Measurements from ENCODE around the gene KDM4C. TPM values are rescaled to one million over a fixed set of nuclear protein-coding genes. Genes with fewer than 3 reads are reported as not detected.

Gene KDM4C
- total RNA-seq, 1 donor from 2014 or later, result 16.5 TPM

DNA sequence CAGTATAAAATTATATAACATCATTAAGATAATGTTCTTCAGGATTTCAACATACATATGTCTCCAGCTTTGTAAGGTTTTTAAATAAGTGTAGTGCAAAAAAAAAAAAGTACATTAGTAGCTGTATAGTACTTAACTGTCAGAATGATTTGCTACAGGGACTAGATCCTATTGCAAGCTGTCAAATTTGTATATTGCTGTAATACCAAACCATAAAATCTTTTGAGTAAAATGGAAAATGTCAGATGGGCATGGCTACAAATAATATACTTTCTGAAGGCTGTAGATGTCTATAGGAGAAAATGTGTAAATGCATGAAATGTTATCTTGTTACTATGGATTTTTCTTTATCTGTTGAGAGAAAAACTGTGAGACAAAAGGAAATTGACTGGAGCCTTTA is 298.5 kb downstream of the KDM4C start:
- Mint-ChIP-seq H3K36me3 (peaks cover 5% of the 10 kb centered on the region), H3K4me1 (ENCODE audit: unreplicated experiment) (peaks cover 26% of the 10 kb centered on the region), H3K27ac (no peak overlapping the region), H3K27me3 (peaks cover 4% of the 10 kb centered on the region), H3K9me3 (no peaks in the 10 kb centered on the region), H3K4me3 (no peak overlapping the region)
- no peak for DNase-seq (ENCODE audit: extremely low spot score, unreplicated experiment)
- TF ChIP-seq, protein P1, sequence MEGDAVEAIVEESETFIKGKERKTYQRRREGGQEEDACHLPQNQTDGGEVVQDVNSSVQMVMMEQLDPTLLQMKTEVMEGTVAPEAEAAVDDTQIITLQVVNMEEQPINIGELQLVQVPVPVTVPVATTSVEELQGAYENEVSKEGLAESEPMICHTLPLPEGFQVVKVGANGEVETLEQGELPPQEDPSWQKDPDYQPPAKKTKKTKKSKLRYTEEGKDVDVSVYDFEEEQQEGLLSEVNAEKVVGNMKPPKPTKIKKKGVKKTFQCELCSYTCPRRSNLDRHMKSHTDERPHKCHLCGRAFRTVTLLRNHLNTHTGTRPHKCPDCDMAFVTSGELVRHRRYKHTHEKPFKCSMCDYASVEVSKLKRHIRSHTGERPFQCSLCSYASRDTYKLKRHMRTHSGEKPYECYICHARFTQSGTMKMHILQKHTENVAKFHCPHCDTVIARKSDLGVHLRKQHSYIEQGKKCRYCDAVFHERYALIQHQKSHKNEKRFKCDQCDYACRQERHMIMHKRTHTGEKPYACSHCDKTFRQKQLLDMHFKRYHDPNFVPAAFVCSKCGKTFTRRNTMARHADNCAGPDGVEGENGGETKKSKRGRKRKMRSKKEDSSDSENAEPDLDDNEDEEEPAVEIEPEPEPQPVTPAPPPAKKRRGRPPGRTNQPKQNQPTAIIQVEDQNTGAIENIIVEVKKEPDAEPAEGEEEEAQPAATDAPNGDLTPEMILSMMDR (conservative IDR thresholded peaks at IDR 0.05), result no peak

DNA sequence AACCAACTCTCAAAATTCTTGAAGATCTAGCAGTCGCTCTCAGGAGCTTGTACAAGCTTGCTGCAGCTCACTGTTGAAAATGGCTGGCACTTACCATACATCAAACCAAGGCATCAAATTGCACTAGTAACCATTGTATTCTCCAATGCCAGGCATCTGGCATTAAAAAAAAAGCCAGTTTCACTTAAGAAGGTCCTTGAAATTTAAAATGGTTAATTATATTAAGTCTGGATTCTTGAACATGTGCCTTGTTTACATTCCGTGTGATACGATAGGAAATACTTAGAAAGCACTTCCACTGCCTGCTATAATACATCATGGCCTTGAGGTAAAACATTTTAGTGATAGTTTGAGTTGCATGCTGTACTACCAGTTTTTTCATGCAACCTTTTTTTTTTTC is 300.7 kb downstream of the KDM4C start:
- H3K4me1 Mint-ChIP-seq (ENCODE audit: unreplicated experiment), result peaks cover 16% of the 10 kb centered on the region
- TF ChIP-seq, protein P1 (conservative IDR thresholded peaks at IDR 0.05), result no peak
- peaks cover 5% of the 10 kb centered on the region for H3K36me3 Mint-ChIP-seq
- H3K9me3 Mint-ChIP-seq, result no peaks in the 10 kb centered on the region
- no peak overlapping the region for H3K27ac Mint-ChIP-seq
- no peak for DNase-seq (ENCODE audit: extremely low spot score, unreplicated experiment)
- H3K4me3 Mint-ChIP-seq, result no peak overlapping the region
- no peaks in the 10 kb centered on the region for H3K27me3 Mint-ChIP-seq

- TF ChIP-seq, protein P1 (conservative IDR thresholded peaks at IDR 0.05), result no peak
These were observed 309.4 kb downstream of the KDM4C start for GRCh38 chr9:7067169-7067568.

GRCh38 chr9:7071916-7072315 is 314.1 kb downstream of the KDM4C start:
- H3K27ac Mint-ChIP-seq, result no peak overlapping the region
- peaks cover 4% of the 10 kb centered on the region for H3K36me3 Mint-ChIP-seq
- no peaks in the 10 kb centered on the region for H3K27me3 Mint-ChIP-seq
- DNase-seq (ENCODE audit: extremely low spot score, unreplicated experiment), result no peak
- H3K4me1 Mint-ChIP-seq (ENCODE audit: unreplicated experiment), result no peaks in the 10 kb centered on the region
- no peaks in the 10 kb centered on the region for H3K9me3 Mint-ChIP-seq
- no peak overlapping the region for H3K4me3 Mint-ChIP-seq
- TF ChIP-seq, protein P1 (conservative IDR thresholded peaks at IDR 0.05), result no peak

More at GRCh38 chr9:7067169-7067568, 309.4 kb downstream of the KDM4C start:
- H3K36me3 Mint-ChIP-seq, result no peaks in the 10 kb centered on the region
- no peak overlapping the region for H3K4me3 Mint-ChIP-seq
- no peak overlapping the region for H3K27ac Mint-ChIP-seq
- DNase-seq (ENCODE audit: extremely low spot score, unreplicated experiment), result no peak
- H3K4me1 Mint-ChIP-seq (ENCODE audit: unreplicated experiment), result no peaks in the 10 kb centered on the region
- no peaks in the 10 kb centered on the region for H3K9me3 Mint-ChIP-seq
- H3K27me3 Mint-ChIP-seq, result no peaks in the 10 kb centered on the region

DNA sequence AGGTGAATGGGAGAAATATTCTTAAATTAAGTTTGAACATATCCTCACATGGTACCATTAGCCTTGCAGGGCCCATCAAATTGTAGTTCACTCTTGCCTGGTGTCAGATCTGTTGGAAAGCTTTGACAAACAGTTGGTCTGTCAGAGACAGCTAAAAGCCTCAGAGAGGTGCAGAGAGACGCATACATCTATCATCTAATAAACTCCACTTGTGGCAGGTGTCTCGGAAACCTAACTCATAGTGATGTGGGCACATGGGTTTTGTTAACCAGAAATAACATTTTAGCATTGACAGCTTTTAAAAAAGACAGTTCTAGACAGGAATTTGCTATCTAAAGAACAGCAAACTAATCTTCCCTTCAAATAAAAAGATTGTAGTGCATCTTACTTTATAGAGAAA is 315.9 kb downstream of the KDM4C start:
- peaks cover 4% of the 10 kb centered on the region for H3K36me3 Mint-ChIP-seq
- H3K27me3 Mint-ChIP-seq, result no peaks in the 10 kb centered on the region
- H3K4me3 Mint-ChIP-seq, result no peak overlapping the region
- no peak overlapping the region for H3K27ac Mint-ChIP-seq
- no peak for DNase-seq (ENCODE audit: extremely low spot score, unreplicated experiment)
- H3K4me1 Mint-ChIP-seq (ENCODE audit: unreplicated experiment), result no peaks in the 10 kb centered on the region
- TF ChIP-seq, protein P1 (conservative IDR thresholded peaks at IDR 0.05), result no peak
- H3K9me3 Mint-ChIP-seq, result no peaks in the 10 kb centered on the region

GRCh38 chr9:7075154-7075553 is 317.4 kb downstream of the KDM4C start:
- Mint-ChIP-seq H3K27ac (no peak overlapping the region), H3K9me3 (no peaks in the 10 kb centered on the region), H3K36me3 (peaks cover 4% of the 10 kb centered on the region), H3K4me3 (no peak overlapping the region), H3K27me3 (no peaks in the 10 kb centered on the region), H3K4me1 (ENCODE audit: unreplicated experiment) (no peaks in the 10 kb centered on the region)
- TF ChIP-seq, protein P1 (conservative IDR thresholded peaks at IDR 0.05), result no peak
- DNase-seq (ENCODE audit: extremely low spot score, unreplicated experiment), result no peak
